ENCODE results near the gene MARCHF7.

GRCh38 chr2:159703491-159703890 lies 8.8 kb upstream of the MARCHF7 start:
- TF ChIP-seq GLIS3 (CRISPR knock-in tag; IDR thresholded peaks at IDR 0.05) (no peak), CREB5 (CRISPR knock-in tag; IDR thresholded peaks at IDR 0.05; ENCODE audit: low read depth) (no peak)
